Camera-type eye (tissue), 1 donor: ENCODE results near the gene OR10AD1. TPM values are rescaled to one million over a fixed set of nuclear protein-coding genes. Genes with fewer than 3 reads are reported as not detected.

Experiments used
- total RNA-seq: library from RNA; depleted of rRNA; stranded (reverse); fragments of >200 nt; gene quantifications from one replicate; pipeline ENCODE4 v1.2.3, GENCODE V29; 2014

Gene OR10AD1, protein sequence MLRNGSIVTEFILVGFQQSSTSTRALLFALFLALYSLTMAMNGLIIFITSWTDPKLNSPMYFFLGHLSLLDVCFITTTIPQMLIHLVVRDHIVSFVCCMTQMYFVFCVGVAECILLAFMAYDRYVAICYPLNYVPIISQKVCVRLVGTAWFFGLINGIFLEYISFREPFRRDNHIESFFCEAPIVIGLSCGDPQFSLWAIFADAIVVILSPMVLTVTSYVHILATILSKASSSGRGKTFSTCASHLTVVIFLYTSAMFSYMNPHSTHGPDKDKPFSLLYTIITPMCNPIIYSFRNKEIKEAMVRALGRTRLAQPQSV
- total RNA-seq, result not detected

DNA sequence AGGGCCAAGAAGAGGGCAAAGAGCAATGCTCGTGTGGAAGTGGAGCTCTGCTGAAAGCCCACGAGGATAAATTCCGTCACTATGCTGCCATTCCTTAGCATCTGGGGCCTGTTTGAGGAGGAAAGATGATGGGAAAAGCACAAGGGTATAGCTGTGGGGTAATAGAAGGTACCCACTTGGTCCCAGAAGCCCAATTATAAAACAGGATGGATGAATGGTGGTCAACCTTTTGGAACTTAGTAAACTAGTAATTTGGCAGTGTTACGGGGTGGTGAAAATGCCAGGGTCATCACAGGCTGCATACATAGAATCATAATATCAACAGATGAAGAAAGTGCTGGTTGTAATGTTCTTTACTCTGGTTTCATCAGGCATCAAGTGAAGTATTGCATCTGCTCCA lies at the start of gene OR10AD1:
Gene OR10AD1 (minus strand): TSS at position 101 of the 400 bp plus-strand sequence. CDS start 0 bp downstream, at position 101.

DNA sequence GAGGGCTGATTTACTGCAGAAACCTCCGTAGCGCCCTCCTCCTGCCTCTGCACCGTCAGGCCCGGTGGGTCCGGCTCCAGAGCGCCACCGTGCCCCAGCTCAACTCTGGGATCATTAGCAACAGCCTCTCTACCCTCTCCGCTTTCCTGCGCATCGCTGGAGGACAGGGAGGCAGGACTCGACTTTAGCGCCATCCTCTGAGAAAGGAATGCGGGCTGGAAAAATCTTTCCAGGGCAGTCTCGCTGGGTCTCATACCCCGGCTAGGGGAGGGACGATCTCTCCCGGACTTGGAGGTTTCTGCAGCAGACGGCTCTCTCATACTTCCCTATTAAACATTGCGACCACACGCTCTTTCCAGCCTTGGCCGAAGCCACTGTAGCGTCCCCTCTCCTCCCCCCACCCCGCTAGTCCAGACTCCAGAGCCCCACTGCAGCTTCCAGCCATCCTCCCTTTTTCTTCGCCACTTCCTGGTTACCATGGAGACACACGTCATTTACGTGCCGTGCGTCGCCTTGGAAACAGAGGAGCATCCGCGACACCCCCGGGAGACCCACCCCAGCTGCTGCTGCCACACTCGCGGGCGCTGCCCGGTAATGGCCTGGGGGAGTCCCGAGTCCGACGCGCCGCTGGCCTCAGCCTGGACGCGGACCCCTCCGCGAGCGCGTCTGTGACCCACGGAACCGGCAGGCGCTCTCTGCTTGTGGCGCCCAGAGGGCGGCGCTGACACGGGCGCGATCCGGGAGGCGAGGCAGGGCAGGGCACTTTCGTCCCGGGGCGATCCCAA lies 19.8 kb downstream of the OR10AD1 start, which contains the start of gene CCDC184:
Gene CCDC184 (plus strand): TSS at position 554 of the 785 bp plus-strand sequence. CDS start 479 bp downstream, outside the sequence.

DNA sequence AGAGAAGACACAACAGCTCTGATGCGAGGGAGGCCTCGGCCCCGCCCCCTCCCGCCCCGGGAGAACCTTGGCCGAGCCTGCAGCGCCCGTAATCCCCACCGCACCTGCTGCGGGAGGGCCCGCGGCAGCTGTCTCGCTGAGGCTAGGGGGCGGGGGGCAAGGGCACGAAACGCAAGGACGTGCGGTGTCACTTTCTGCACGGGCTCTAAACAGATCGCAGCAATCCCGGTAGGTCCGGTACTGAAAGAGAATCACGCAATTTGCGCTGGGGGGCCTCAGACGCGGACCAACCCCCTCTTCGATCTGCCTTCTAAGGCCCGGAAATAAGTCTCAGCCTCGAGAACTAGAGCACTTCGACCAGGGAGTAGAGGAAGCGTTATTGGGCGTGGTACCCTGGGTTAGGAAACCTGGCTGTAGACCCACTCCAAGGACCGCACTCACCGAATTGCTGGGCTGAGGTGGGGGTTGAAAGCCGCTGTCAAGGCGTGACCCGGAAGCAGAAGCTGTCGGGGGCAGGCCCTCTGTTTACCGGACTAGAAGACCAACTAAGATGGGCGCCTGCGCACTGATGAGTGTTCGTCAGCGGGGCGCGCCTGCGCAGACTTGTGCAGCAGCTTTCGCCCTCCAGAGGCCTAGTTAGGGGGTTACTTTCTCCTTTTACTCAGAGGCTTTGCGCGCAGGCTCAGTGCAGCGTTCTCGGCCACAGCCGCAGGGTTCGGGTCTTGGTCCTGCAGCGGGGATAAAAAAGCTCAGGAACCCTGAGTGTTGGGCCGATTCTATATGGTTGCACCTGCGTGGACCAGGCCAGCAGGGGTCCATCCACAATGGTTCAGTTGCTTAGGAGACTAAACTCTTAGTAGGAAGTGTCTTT lies 45.8 kb downstream of the OR10AD1 start, which contains the start of gene ASB8:
Gene ASB8 (minus strand): TSS at position 498 of the 871 bp plus-strand sequence. CDS start 4,019 bp downstream, outside the sequence.

Other genes starting within 250 kb of the OR10AD1 start
- gene TMEM106C, start 239.7 kb downstream of the OR10AD1 start, total RNA-seq, result 108 TPM
- gene COL2A1, start 198.8 kb downstream of the OR10AD1 start, total RNA-seq, result 150 TPM
- gene SENP1, start 97.2 kb downstream of the OR10AD1 start, total RNA-seq, result 30.0 TPM
- 135 TPM for gene PFKM, start 83.9 kb downstream of the OR10AD1 start, total RNA-seq
- gene ASB8, start 45.8 kb downstream of the OR10AD1 start, total RNA-seq, result 44.0 TPM
- gene CCDC184, start 19.6 kb downstream of the OR10AD1 start, total RNA-seq, result 4.4 TPM
- gene ZNF641, start 147.6 kb upstream of the OR10AD1 start, total RNA-seq, result 51.1 TPM